ENCODE results near the gene PHACTR4. TPM values are rescaled to one million over a fixed set of nuclear protein-coding genes. Genes with fewer than 3 reads are reported as not detected.
"Not testable (repeated sequence)": the region's sequence is repeated elsewhere in the genome, so short reads cannot be mapped to it uniquely, and the experiment has no call there.

PHACTR4 gene
- total and polyA plus RNA-seq, 9 donors, result 20.1 to 50.8 (median 31.8) TPM

- Histone ChIP-seq H3K9me3 (no peaks in the 10 kb centered on the region), H3K4me1 (ENCODE audit: insufficient read depth) (peaks cover 5% of the 10 kb centered on the region), H3K4me3 (peak overlapping the region; percentile 58), H3K27ac (peak overlapping the region; percentile 54 to 83), H3K36me3 (no peaks in the 10 kb centered on the region), H3K27me3 (no peaks in the 10 kb centered on the region)
- WGBS, 3 donors, result 0 to 1% (median 0%) methylated on average over 61 to 92 of the region's 92 CpGs
- intact Hi-C loops (cut with DNase I), result loop anchor here in 2 of 4 donors (2.0 to 10.0 kb wide), 4 partner anchors 79 to 364 kb away; no protein-coding TSS in a partner anchor
- peak; percentile 90 to 96 (median 93) for DNase-seq
- TF ChIP-seq POLR2A (IDR thresholded peaks at IDR 0.05) (peak; percentile 34), EP300 (IDR thresholded peaks at IDR 0.05) (no peak)
- TF ChIP-seq, protein P1, sequence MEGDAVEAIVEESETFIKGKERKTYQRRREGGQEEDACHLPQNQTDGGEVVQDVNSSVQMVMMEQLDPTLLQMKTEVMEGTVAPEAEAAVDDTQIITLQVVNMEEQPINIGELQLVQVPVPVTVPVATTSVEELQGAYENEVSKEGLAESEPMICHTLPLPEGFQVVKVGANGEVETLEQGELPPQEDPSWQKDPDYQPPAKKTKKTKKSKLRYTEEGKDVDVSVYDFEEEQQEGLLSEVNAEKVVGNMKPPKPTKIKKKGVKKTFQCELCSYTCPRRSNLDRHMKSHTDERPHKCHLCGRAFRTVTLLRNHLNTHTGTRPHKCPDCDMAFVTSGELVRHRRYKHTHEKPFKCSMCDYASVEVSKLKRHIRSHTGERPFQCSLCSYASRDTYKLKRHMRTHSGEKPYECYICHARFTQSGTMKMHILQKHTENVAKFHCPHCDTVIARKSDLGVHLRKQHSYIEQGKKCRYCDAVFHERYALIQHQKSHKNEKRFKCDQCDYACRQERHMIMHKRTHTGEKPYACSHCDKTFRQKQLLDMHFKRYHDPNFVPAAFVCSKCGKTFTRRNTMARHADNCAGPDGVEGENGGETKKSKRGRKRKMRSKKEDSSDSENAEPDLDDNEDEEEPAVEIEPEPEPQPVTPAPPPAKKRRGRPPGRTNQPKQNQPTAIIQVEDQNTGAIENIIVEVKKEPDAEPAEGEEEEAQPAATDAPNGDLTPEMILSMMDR (IDR thresholded peaks at IDR 0.05), result peak; percentile 93 to 96 (median 96)
Measured at GRCh38 chr1:28518000-28518744, 148.6 kb downstream of the PHACTR4 start.

GRCh38 chr1:28518745-28519341, 149.3 kb downstream of the PHACTR4 start:
- Histone ChIP-seq H3K27me3 (no peaks in the 10 kb centered on the region), H3K9me3 (no peaks in the 10 kb centered on the region), H3K27ac (peak overlapping the region; percentile 54 to 83), H3K4me1 (ENCODE audit: insufficient read depth) (peaks cover 5% of the 10 kb centered on the region), H3K36me3 (no peaks in the 10 kb centered on the region), H3K4me3 (peak overlapping the region; percentile 58)
- DNase-seq, result no peak
- intact Hi-C loops (cut with DNase I), result loop anchor here in 2 of 4 donors (2.0 to 10.0 kb wide), 4 partner anchors 78 to 363 kb away; no protein-coding TSS in a partner anchor
- WGBS, 3 donors, result 4 to 6% (median 5%) methylated on average over 21 of the region's 21 CpGs
- TF ChIP-seq, protein P1 (IDR thresholded peaks at IDR 0.05), result no peak
- TF ChIP-seq EP300 (IDR thresholded peaks at IDR 0.05) (no peak), POLR2A (IDR thresholded peaks at IDR 0.05) (no peak)

DNA sequence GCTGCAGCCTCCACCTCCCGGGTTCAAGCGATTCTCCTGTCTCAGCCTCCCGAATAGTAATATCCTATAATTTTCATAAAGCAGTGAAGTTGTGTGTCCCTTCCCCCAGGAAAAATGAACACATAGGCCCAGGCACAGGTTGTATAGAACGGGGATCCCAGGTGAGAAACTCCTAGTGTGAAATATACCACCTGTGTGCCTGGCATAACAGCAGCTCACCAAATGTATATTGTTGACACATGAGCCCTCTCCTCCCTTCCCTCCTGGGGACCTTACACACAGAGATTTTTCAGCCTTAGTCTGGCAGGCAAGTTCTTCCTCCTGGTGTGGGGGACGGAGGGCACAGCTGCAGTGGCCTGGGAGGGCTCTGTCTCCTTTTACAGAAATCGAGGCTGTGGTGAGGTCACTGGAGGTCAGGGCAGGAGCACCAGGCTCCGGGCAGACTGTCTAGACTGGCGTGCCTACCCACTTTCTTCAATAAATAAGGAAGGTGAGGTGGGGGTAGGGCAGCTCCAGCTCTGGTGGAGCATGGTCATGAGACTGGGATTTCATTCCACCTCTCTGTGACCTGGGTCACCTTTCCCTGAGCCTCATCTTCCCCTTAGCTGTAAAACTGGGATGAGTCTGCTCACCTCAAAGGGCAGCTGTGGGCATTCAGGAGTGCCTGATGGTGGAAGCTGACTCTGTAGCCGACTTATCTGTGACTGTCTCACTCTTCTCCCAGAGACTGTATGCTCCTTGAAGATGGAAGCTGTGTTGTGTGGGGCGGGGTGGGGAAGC, 150.6 kb downstream of the PHACTR4 start:
- TF ChIP-seq, protein P1 (IDR thresholded peaks at IDR 0.05), result no peak
- TF ChIP-seq EP300 (IDR thresholded peaks at IDR 0.05) (no peak), POLR2A (IDR thresholded peaks at IDR 0.05) (no peak)
- Histone ChIP-seq H3K36me3 (no peaks in the 10 kb centered on the region), H3K4me1 (ENCODE audit: insufficient read depth) (peaks cover 5% of the 10 kb centered on the region), H3K4me3 (no peak overlapping the region), H3K27me3 (no peaks in the 10 kb centered on the region), H3K27ac (no peak overlapping the region), H3K9me3 (no peaks in the 10 kb centered on the region)
- DNase-seq, result no peak
- intact Hi-C loops (cut with DNase I), result loop anchor here in 3 of 4 donors (1.0 to 10.0 kb wide), 6 partner anchors 74 to 362 kb away; partner anchors contain the start of gene RAB42 (in 1 of the 3)
- 81 to 86% (median 82%) methylated on average over 10 of the region's 10 CpGs for WGBS, 3 donors

DNA sequence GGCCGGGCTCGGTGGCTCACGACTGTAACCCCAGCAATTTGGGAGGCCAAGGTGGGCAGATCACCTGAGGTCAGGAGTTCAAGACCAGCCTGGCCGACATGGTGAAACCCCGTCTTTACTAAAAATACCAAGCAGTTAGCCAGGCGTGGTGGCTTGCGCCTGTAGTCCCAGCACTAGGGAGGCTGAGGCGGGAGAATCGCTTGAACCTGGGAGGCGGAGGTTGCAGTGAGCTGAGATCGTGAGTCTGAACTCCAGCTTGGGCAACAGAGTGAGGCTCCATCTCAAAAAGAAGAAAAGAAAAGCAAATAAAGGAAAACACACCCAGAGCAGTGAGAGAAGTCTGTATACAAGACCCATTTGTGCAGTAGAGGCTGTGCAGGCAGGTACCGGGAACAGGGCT, 151.3 kb downstream of the PHACTR4 start:
- H3K27me3 ChIP-seq; H3K9me3 ChIP-seq; H3K4me3 ChIP-seq; H3K4me1 ChIP-seq (ENCODE audit: insufficient read depth); H3K27ac ChIP-seq; H3K36me3 ChIP-seq; DNase-seq: not testable (repeated sequence)
- intact Hi-C loops (cut with DNase I), result loop anchor here in 2 of 4 donors (1.0 to 10.0 kb wide), 2 partner anchors 74 kb away; partner anchors contain the start of gene RAB42 (in 1 of the 2)
- WGBS, 3 donors, result 93 to 95% (median 94%) methylated on average over 12 of the region's 12 CpGs

All from ovary (tissue), 9 donors.